Endothelial cell of umbilical vein (primary cell): ENCODE data around the gene TRMT44.

Experiments
- CTCF ChIP-seq, 2 donors: IDR thresholded peaks; 1 replicate in 1 of 2; 2 replicates in 1 of 2; pipeline ENCODE4 v1.5.1; 2011; ENCODE audit warnings: low read length in 2 of 2, mild to moderate bottlenecking in 2 of 2, moderate library complexity in 2 of 2, control low read depth in 1 of 2, inconsistent platforms in 1 of 2, low read depth in 1 of 2; ENCODE audit not compliant: insufficient read depth in 1 of 2; ENCODE audit errors: extremely low read depth in 1 of 2
- POLR2AphosphoS5 ChIP-seq: IDR thresholded peaks from 2 replicates; pipeline ENCODE4 v1.6.1; 2012; ENCODE audit warnings: low read depth, mild to moderate bottlenecking, control low read depth, low read length, moderate library complexity; ENCODE audit not compliant: insufficient read depth
- TF ChIP-seq, protein P1 (sequence below): IDR thresholded peaks from 2 replicates; pipeline ENCODE4 v1.6.1; 2011; ENCODE audit not compliant: insufficient read depth, insufficient read length

GRCh38 chr4:8469550-8469949, 29.0 kb downstream of the TRMT44 start:
- TF ChIP-seq CTCF (IDR thresholded peaks at IDR 0.05; ENCODE audit: extremely low read depth in 1 of 2, insufficient read depth in 1 of 2, low read depth in 1 of 2, low read length in 2 of 2): no peak
- TF ChIP-seq, protein P1, sequence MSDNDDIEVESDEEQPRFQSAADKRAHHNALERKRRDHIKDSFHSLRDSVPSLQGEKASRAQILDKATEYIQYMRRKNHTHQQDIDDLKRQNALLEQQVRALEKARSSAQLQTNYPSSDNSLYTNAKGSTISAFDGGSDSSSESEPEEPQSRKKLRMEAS: no peak
- TF ChIP-seq POLR2AphosphoS5: no peak
